ENCODE results near the gene NDUFS5. TPM values are rescaled to one million over a fixed set of nuclear protein-coding genes. Genes with fewer than 3 reads are reported as not detected.
"Not testable (repeated sequence)": the region's sequence is repeated elsewhere in the genome, so short reads cannot be mapped to it uniquely, and the experiment has no call there.

The NDUFS5 gene
- total RNA-seq, 4 donors from 2014 or later, result 428 to 631 (median 514) TPM

DNA sequence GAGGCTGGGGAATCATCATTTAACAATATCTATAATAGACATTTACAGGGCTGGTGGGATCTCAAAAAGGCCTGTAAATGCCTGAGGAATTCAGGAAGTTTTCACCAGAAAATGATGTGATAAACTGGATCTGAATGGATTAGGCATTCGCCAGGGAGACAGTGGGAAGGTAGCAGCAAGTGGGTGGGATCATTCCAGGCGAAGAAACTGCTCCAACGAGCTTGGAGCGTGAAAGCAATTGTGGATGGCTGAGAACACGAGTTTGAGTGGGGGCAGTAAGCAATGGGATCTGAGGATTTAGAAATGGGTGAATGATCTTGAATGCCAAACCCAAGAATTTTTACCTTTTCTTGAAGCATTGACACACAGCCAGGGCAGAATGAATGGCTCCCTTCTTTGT, 8.9 kb upstream of the NDUFS5 start:
- no peaks in the 10 kb centered on the region for H3K9me3 ChIP-seq
- intact Hi-C loops (cut with DNase I), result no loop called here
- H3K36me3 ChIP-seq, result no peaks in the 10 kb centered on the region
- DNase-seq, result no peak
- H3K27me3 ChIP-seq, result no peaks in the 10 kb centered on the region
- H3K27ac ChIP-seq, result no peak overlapping the region
- WGBS, 2 donors, result 60 to 73% methylated on average over 5 of the region's 5 CpGs
- no peaks in the 10 kb centered on the region for H3K4me1 ChIP-seq
- H3K4me3 ChIP-seq (replicated peaks in 1 of 3), result no peak overlapping the region
- no peak for TF ChIP-seq CTCF (IDR thresholded peaks at IDR 0.05)
- no peak for TF ChIP-seq POLR2A (IDR thresholded peaks at IDR 0.05)

DNA sequence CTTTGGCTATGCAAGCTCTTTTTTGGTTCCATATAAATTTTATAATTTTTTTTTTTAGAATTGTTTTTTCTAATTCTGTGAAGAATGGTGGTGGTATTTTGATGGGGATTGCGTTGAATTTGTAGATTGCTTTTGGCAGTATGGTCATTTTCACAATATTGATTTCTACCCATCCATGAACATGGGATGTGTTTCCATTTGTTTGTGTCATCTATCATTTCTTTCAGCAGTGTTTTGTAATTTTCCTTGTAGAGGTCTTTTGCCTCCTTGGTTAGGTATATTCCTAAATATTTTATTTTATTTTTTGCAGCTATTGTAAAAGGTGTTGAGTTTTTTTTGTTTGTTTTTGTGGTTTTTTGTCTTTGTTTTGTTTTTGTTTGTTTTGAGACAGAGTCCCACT, 5.7 kb upstream of the NDUFS5 start:
- H3K27me3 ChIP-seq; H3K4me3 ChIP-seq (replicated peaks in 1 of 3); intact Hi-C loops (cut with DNase I); H3K36me3 ChIP-seq; H3K9me3 ChIP-seq; H3K27ac ChIP-seq; DNase-seq; H3K4me1 ChIP-seq: not testable (repeated sequence)
- WGBS, 2 donors, result 44 to 93% methylated on average over 1 of the region's 1 CpG

- Histone ChIP-seq H3K27ac (no peak overlapping the region), H3K4me3 (replicated peaks in 1 of 3) (no peak overlapping the region), H3K36me3 (no peaks in the 10 kb centered on the region), H3K27me3 (no peaks in the 10 kb centered on the region), H3K9me3 (no peaks in the 10 kb centered on the region), H3K4me1 (peaks cover 5 to 7% of the 10 kb centered on the region in 2 donors)
- intact Hi-C loops (cut with DNase I), result no loop called here
- no peak for TF ChIP-seq POLR2A (IDR thresholded peaks at IDR 0.05)
- no peak for TF ChIP-seq CTCF (IDR thresholded peaks at IDR 0.05)
- no peak for DNase-seq
- 67 to 68% methylated on average over 1 of the region's 1 CpG for WGBS, 2 donors
Observed at GRCh38 chr1:39021426-39021825, 4.7 kb upstream of the NDUFS5 start.

DNA sequence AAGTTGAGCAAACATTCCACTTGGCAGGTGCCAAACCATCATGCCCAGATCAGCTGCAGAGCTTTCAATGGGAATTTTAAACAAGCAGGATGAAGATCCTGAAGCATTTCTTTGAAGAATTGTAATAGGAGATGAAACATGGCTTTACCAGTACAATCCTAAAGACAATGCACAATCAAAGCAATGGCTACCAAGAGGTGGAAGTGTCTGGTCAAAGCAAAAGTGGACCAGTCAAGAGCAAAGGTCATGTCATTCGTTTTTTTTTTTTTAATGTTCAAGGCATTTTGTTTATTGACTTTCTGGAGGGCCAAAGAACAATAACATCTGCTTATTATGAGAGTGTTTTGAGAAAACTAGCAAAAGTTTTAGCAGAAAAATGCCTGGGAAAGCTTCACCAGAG, 3.0 kb upstream of the NDUFS5 start:
- TF ChIP-seq CTCF (IDR thresholded peaks at IDR 0.05) (no peak), POLR2A (IDR thresholded peaks at IDR 0.05) (no peak)
- Histone ChIP-seq H3K4me1 (peaks cover 5 to 12% of the 10 kb centered on the region in 2 donors), H3K27me3 (no peaks in the 10 kb centered on the region), H3K9me3 (no peaks in the 10 kb centered on the region), H3K4me3 (replicated peaks in 1 of 3) (no peak overlapping the region), H3K36me3 (no peaks in the 10 kb centered on the region), H3K27ac (no peak overlapping the region)
- DNase-seq, result no peak
- intact Hi-C loops (cut with DNase I), result no loop called here
- WGBS, 2 donors, result 63 to 84% methylated on average over 1 of the region's 1 CpG

DNA sequence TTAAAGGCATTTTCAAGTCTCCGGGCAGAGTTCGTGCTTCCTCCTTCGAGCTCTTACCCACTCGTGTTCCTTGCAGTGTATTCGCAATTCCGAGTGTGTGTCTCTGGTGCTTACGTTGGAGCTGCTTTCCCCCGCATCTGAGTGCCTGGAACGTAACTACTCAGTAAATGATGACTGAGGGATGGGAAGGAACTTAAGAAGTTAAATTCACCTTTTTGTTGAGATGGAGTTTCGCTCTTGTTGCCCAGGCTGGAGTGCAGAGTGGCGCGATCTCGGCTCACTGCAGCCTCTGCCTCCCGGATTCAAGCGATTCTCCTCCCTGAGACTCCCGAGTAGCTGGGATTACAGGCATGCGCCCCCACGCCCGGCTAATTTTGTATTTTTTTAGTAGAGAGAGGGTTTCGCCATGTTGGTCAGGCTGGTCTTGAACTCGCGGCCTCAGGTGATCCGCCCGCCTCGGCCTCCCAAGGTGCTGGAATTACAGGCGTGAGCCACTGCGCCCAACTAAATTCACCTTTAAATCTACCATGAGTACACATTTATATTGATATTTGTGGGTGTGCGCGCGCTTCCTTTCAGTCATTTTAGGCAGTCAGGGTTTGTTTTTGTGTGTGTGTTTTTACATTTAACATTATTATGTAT, 837 bp downstream of the NDUFS5 start:
- peak overlapping the region; percentile 91 to 96 (median 96) for H3K27ac ChIP-seq
- no peaks in the 10 kb centered on the region for H3K27me3 ChIP-seq
- TF ChIP-seq POLR2A (IDR thresholded peaks at IDR 0.05), result no peak
- no peak for TF ChIP-seq CTCF (IDR thresholded peaks at IDR 0.05)
- H3K4me3 ChIP-seq (replicated peaks in 1 of 3), result peak overlapping the region; percentile 76 to 92 (median 79)
- no peak for DNase-seq
- intact Hi-C loops (cut with DNase I), result loop anchor here (5.0 kb wide), 1 partner anchor 155 kb away; the partner anchor contains the start of gene MYCBP
- H3K4me1 ChIP-seq, result peaks cover 5 to 12% of the 10 kb centered on the region in 2 donors
- H3K9me3 ChIP-seq, result no peaks in the 10 kb centered on the region
- peaks cover 28 to 33% of the 10 kb centered on the region in 2 donors for H3K36me3 ChIP-seq
- 25 to 28% methylated on average over 30 of the region's 30 CpGs for WGBS, 2 donors
